OCI-LY3 (cell line): ENCODE measurements around the gene RBCK1.
"Not testable (repeated sequence)": the region's sequence is repeated elsewhere in the genome, so short reads cannot be mapped to it uniquely, and the experiment has no call there.

Experiments
- EZH2phosphoT487 ChIP-seq: fragments of 200-600 bp; shearing (Covaris generic); IDR thresholded peaks from 2 replicates; pipeline ENCODE4 v1.6.1; 2018; ENCODE audit warnings: antibody characterized with exemption, mixed run types, low read depth
- TF ChIP-seq, protein P1 (sequence below): fragments of 200-600, 300-600 bp; sonication (generic); IDR thresholded peaks from 2 replicates; pipeline ENCODE4 v1.5.1; 2014; ENCODE audit warnings: antibody characterized with exemption, low read length, low read depth

DNA sequence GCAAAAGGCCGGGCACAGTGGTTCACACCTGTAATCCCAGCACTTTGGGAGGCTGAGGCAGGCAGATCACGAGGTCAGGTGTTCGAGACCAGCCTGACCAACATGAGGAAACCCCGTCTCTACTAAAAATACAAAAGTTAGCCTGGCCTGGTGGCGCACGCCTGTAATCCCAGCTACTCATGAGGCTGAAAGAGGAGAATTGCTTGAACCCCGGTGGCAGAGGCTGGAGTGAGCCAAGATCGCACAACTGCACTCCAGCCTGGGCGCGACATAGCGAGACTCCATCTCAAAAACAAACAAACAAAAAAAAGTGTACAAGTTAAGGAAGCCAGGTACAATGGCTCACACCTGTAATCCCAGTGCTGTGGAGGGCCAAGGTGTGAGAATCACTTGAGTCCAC, 43.9 kb downstream of the RBCK1 start:
- TF ChIP-seq, protein P1, sequence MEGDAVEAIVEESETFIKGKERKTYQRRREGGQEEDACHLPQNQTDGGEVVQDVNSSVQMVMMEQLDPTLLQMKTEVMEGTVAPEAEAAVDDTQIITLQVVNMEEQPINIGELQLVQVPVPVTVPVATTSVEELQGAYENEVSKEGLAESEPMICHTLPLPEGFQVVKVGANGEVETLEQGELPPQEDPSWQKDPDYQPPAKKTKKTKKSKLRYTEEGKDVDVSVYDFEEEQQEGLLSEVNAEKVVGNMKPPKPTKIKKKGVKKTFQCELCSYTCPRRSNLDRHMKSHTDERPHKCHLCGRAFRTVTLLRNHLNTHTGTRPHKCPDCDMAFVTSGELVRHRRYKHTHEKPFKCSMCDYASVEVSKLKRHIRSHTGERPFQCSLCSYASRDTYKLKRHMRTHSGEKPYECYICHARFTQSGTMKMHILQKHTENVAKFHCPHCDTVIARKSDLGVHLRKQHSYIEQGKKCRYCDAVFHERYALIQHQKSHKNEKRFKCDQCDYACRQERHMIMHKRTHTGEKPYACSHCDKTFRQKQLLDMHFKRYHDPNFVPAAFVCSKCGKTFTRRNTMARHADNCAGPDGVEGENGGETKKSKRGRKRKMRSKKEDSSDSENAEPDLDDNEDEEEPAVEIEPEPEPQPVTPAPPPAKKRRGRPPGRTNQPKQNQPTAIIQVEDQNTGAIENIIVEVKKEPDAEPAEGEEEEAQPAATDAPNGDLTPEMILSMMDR: not testable (repeated sequence)
- not testable (repeated sequence) for TF ChIP-seq EZH2phosphoT487
